Pulmonary artery endothelial cell (primary cell): ENCODE measurements around the gene COX20. TPM values are rescaled to one million over a fixed set of nuclear protein-coding genes. Genes with fewer than 3 reads are reported as not detected.

Experiments
- DNase-seq: peaks from one replicate; pipeline ENCODE4 v3.0.0-alpha.2; 2011; ENCODE audit warnings: low read depth, low spot score
- total RNA-seq: library from RNA; depleted of rRNA; stranded (reverse); fragments of >200 nt; gene quantifications from 2 replicates; pipeline ENCODE4 v1.2.3, GENCODE V29; 2014

The COX20 gene
- total RNA-seq, 1 donor from 2014 or later, result 11.3 TPM

DNA sequence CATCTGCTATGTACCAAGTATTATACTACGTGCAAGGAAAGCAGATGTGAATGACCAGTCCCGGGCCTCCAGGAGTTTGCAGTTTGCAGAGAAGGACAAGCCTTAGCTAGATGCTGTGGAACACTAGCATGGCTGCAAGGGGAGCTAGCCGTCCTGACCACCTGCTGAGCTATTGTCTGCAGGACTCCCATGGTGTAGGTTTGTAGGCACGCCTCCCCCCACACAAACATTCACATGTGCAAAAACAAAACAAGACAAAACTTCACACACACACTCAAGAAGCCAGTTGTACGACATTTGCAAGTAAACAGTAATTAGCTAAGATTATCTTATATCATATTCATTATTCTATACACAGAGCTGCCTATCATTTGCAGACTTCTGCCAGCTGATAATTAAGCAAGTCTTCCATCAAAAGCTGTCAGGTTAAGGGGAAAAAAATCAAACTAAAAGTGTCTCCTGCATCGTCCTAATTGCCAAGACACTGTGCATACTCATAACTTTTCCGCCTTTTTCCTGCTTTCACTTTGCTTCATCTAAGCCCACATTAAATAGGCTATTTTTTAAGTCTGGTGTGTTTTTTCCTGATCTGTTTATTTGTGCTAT lies 39.6 kb downstream of the COX20 start:
- DNase-seq, result no peak

- DNase-seq, result no peak
These were observed 40.9 kb downstream of the COX20 start for GRCh38 chr1:244876228-244876910.

GRCh38 chr1:244878681-244879080 lies 43.2 kb downstream of the COX20 start:
- DNase-seq, result no peak

DNA sequence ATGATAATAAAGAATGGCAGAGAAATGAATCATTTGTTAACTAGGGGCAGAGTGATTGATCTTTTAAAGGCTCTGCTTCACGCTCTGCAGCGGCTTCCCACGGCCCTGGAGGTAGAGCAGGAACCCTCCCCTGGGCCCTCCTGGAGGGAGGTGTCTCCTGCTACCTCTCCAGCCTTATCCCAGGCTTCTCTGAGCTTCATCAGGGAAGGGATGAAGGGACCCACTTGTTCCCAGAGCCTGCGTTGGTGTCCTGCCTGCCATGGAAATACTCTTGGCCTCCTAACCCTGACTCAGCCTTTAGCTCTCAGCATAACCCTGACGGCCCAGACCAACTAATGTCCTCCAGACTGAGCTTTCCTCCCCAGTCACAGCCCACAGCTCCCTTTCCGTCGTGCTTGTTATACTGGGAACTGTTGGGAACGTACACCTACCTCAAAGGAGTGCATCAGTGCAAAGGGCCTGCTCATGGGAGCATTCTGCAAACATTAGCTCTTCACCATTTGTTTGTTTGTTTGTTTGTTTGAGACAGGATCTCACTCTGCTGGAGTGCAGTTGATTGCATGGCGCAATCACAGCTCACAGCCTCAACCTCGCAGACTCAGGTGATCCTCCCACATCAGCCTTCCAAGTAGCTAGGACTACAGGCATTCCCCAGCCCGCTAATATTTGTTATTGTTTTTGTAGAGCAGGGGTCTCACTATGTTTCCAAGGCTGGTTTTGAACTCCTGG lies 46.3 kb downstream of the COX20 start:
- DNase-seq, result no peak

GRCh38 chr1:244887281-244887680 lies 51.8 kb downstream of the COX20 start:
- DNase-seq, result no peak

- DNase-seq, result no peak
These were observed 58.4 kb downstream of the COX20 start for GRCh38 chr1:244893836-244894235.

Other genes with a start within 250 kb of the COX20 start
- 52.6 and 58.1 TPM in 2 replicates for gene DESI2, start 182.5 kb upstream of the COX20 start, total RNA-seq
- gene HNRNPU, start 28.9 kb downstream of the COX20 start, total RNA-seq, result 474 and 592 TPM in 2 replicates